Esophagus muscularis mucosa (tissue), 4 donors: ENCODE data around the gene EFNA4.

ENCODE experiments used
- CTCF ChIP-seq, 3 experiments: fragments of 200-600 bp in 2 of 3; fragments of 450-650 bp in 1 of 3; sonication (generic) in 2 of 3; IDR thresholded peaks; one replicate each; pipeline ENCODE4 v1.5.1; 2017 to 2019; ENCODE audit warnings: antibody characterized with exemption in 3 of 3, mild to moderate bottlenecking in 2 of 3, moderate library complexity in 1 of 3
- EP300 ChIP-seq: sonication (generic); formaldehyde crosslinking; IDR thresholded peaks from one replicate; pipeline ENCODE4 v1.6.1; 2017; ENCODE audit warnings: antibody characterized with exemption
- POLR2A ChIP-seq: fragments of 450-650 bp; IDR thresholded peaks from one replicate; pipeline ENCODE4 v1.6.1; 2017; ENCODE audit warnings: antibody characterized with exemption, moderate library complexity, mild to moderate bottlenecking, low read depth
- POLR2AphosphoS5 ChIP-seq, 2 donors: sonication (generic); formaldehyde crosslinking; IDR thresholded peaks; one replicate each; pipeline ENCODE4 v1.6.1; 2017; ENCODE audit warnings: antibody characterized with exemption in 2 of 2

- TF ChIP-seq CTCF (IDR thresholded peaks at IDR 0.05) (peak; percentile 30 to 60 (median 40)), POLR2A (no peak), POLR2AphosphoS5 (IDR thresholded peaks at IDR 0.05) (peak; percentile 45 to 55), EP300 (no peak)
Measured at GRCh38 chr1:155070721-155071569, 7.4 kb downstream of the EFNA4 start.
